ENCODE data around the gene ATP5ME.

GRCh38 chr4:722169-722725 is 48.2 kb upstream of the ATP5ME start:
- TF ChIP-seq TOX (CRISPR knock-in tag; IDR thresholded peaks at IDR 0.05; ENCODE audit: borderline replicate concordance): no peak
- no peak for TF ChIP-seq TSHZ2 (CRISPR knock-in tag; IDR thresholded peaks at IDR 0.05)
- no peak for TF ChIP-seq CREB5 (CRISPR knock-in tag; IDR thresholded peaks at IDR 0.05; ENCODE audit: low read depth)
- TF ChIP-seq, protein P1, sequence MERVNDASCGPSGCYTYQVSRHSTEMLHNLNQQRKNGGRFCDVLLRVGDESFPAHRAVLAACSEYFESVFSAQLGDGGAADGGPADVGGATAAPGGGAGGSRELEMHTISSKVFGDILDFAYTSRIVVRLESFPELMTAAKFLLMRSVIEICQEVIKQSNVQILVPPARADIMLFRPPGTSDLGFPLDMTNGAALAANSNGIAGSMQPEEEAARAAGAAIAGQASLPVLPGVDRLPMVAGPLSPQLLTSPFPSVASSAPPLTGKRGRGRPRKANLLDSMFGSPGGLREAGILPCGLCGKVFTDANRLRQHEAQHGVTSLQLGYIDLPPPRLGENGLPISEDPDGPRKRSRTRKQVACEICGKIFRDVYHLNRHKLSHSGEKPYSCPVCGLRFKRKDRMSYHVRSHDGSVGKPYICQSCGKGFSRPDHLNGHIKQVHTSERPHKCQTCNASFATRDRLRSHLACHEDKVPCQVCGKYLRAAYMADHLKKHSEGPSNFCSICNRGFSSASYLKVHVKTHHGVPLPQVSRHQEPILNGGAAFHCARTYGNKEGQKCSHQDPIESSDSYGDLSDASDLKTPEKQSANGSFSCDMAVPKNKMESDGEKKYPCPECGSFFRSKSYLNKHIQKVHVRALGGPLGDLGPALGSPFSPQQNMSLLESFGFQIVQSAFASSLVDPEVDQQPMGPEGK (CRISPR knock-in tag; IDR thresholded peaks at IDR 0.05; ENCODE audit: borderline replicate concordance): no peak
- TF ChIP-seq PPARA (CRISPR knock-in tag; IDR thresholded peaks at IDR 0.05; ENCODE audit: borderline replicate concordance): no peak
- TF ChIP-seq ZFP30 (CRISPR knock-in tag; IDR thresholded peaks at IDR 0.05): no peak

Measured in SK-N-SH treated with all-trans-retinoic acid at 6 μM for 48 hours (cell line).